ENCODE results near the gene EXOC1. TPM values are rescaled to one million over a fixed set of nuclear protein-coding genes. Genes with fewer than 3 reads are reported as not detected.

EXOC1 gene
- total and polyA plus RNA-seq, 2 of the 4 experiments (the other 2 are of a cell fraction) = 19.9 to 49.5 TPM

DNA sequence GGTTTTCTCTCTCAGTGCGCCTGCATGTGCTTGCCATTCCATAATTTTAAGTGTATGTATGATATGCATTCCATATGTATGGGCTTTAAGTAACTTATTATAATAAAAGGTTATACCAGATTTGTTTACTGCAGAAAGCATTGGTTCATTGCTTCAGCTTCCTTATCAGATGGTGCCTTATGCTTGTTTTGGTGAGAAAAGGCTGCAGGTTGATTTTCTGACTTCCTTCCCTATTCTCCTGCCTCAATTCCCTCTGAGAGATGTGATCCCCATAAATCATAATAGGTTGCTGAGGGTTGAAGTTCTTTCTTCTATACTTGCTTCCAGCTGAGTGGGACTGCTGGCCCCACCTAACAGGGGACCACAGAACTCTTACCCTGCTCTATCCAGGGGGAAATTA, 85.0 kb downstream of the EXOC1 start:
- Histone ChIP-seq H2BK120ac (ENCODE audit: low read depth, low read length) (no peak overlapping the region), H3K23ac (ENCODE audit: low read depth, low read length) (no peak overlapping the region), H3K9ac (ENCODE audit: low read depth, low read length) (no peak overlapping the region), H4K8ac (ENCODE audit: low read depth in 2 of 2, low read length in 2 of 2) (no peak overlapping the region), H3K27ac (ENCODE audit: insufficient read depth, low read length) (no peak overlapping the region), H3K14ac (replicated peaks; ENCODE audit: low read depth, low read length) (no peak overlapping the region), H3K9me1 (ENCODE audit: insufficient read depth, low read length) (no peaks in the 10 kb centered on the region), H3K4ac (ENCODE audit: low read depth, low read length) (no peak overlapping the region), H4K91ac (ENCODE audit: insufficient read depth, low read depth, low read length) (no peak overlapping the region), H2BK15ac (ENCODE audit: low read depth, low read length) (no peak overlapping the region), H2AFZ (replicated peaks; ENCODE audit: low read length, poor library complexity) (no peak overlapping the region), H3K4me2 (ENCODE audit: low read depth, low read length) (no peak overlapping the region), H3K9me3 (ENCODE audit: control insufficient read depth, insufficient read depth, low read length) (peaks cover 3% of the 10 kb centered on the region; the same call in 1 of the 2 replicates), H2AK9ac (replicated peaks; ENCODE audit: low read depth, low read length, poor library complexity) (no peak overlapping the region), H2BK20ac (ENCODE audit: low read depth, low read length) (no peak overlapping the region), H3K79me1 (ENCODE audit: low read depth in 1 of 2, low read length in 2 of 2) (no peaks in the 10 kb centered on the region), H3K18ac (ENCODE audit: low read depth, low read length) (no peak overlapping the region), H3K4me3 (ENCODE audit: insufficient read depth, low read depth, low read length) (no peak overlapping the region), H3K56ac (ENCODE audit: extremely low read depth, insufficient read depth, low read length) (no peak overlapping the region), H4K20me1 (ENCODE audit: insufficient read depth, low read length) (no peaks in the 10 kb centered on the region), H4K5ac (ENCODE audit: low read depth, low read length) (no peak overlapping the region), H3K4me1 (ENCODE audit: control insufficient read depth, insufficient read depth, low read length) (no peaks in the 10 kb centered on the region), H2BK5ac (ENCODE audit: low read depth, low read length, poor library complexity, severe bottlenecking) (no peak overlapping the region), H3K27me3 (ENCODE audit: control insufficient read depth, insufficient read depth, low read length) (no peaks in the 10 kb centered on the region), H3K36me3 (ENCODE audit: control insufficient read depth, insufficient read depth, low read length) (no peaks in the 10 kb centered on the region), H2AK5ac (ENCODE audit: low read depth, low read length) (no peak overlapping the region)
- intact Hi-C loops (cut with micrococcal nuclease) (no loop called here), in situ Hi-C loops (cut with MboI; ENCODE audit: low sequenced_read_pairs) (no loop called here), dilution Hi-C loops (cut with HindIII; ENCODE audit: low sequenced_read_pairs, unreplicated experiment) (no loop called here)
- TF ChIP-seq POLR2A (IDR thresholded peaks at IDR 0.05; ENCODE audit: low read depth, low read length) = no peak
- TF ChIP-seq, protein P1, sequence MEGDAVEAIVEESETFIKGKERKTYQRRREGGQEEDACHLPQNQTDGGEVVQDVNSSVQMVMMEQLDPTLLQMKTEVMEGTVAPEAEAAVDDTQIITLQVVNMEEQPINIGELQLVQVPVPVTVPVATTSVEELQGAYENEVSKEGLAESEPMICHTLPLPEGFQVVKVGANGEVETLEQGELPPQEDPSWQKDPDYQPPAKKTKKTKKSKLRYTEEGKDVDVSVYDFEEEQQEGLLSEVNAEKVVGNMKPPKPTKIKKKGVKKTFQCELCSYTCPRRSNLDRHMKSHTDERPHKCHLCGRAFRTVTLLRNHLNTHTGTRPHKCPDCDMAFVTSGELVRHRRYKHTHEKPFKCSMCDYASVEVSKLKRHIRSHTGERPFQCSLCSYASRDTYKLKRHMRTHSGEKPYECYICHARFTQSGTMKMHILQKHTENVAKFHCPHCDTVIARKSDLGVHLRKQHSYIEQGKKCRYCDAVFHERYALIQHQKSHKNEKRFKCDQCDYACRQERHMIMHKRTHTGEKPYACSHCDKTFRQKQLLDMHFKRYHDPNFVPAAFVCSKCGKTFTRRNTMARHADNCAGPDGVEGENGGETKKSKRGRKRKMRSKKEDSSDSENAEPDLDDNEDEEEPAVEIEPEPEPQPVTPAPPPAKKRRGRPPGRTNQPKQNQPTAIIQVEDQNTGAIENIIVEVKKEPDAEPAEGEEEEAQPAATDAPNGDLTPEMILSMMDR (conservative IDR thresholded peaks at IDR 0.05; ENCODE audit: low read depth, low read length) = no peak
- no peak for TF ChIP-seq FOS (IDR thresholded peaks at IDR 0.05; ENCODE audit: low read depth, low read length)
- no peak for TF ChIP-seq CEBPB (IDR thresholded peaks at IDR 0.05; ENCODE audit: low read depth, low read length)
- TF ChIP-seq, protein P2, sequence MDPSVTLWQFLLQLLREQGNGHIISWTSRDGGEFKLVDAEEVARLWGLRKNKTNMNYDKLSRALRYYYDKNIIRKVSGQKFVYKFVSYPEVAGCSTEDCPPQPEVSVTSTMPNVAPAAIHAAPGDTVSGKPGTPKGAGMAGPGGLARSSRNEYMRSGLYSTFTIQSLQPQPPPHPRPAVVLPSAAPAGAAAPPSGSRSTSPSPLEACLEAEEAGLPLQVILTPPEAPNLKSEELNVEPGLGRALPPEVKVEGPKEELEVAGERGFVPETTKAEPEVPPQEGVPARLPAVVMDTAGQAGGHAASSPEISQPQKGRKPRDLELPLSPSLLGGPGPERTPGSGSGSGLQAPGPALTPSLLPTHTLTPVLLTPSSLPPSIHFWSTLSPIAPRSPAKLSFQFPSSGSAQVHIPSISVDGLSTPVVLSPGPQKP (IDR thresholded peaks at IDR 0.05; ENCODE audit: borderline replicate concordance, low read depth, low read length) = no peak
- no peak for TF ChIP-seq RAD21 (IDR thresholded peaks at IDR 0.05; ENCODE audit: low read length)
- no peak for TF ChIP-seq BHLHE40 (IDR thresholded peaks at IDR 0.05; ENCODE audit: low read depth, low read length)
- TF ChIP-seq RFX5 (IDR thresholded peaks at IDR 0.05; ENCODE audit: low read depth, low read length) = no peak
- TF ChIP-seq, protein P3, sequence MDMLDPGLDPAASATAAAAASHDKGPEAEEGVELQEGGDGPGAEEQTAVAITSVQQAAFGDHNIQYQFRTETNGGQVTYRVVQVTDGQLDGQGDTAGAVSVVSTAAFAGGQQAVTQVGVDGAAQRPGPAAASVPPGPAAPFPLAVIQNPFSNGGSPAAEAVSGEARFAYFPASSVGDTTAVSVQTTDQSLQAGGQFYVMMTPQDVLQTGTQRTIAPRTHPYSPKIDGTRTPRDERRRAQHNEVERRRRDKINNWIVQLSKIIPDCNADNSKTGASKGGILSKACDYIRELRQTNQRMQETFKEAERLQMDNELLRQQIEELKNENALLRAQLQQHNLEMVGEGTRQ (IDR thresholded peaks at IDR 0.05; ENCODE audit: low read depth, low read length) = no peak
- no peak for TF ChIP-seq MXI1 (IDR thresholded peaks at IDR 0.05; ENCODE audit: borderline replicate concordance, low read depth, low read length)
- TF ChIP-seq SMC3 (IDR thresholded peaks at IDR 0.05; ENCODE audit: low read depth, low read length) = no peak
- TF ChIP-seq MAFK (IDR thresholded peaks at IDR 0.05; ENCODE audit: low read depth, low read length) = no peak
- no peak for TF ChIP-seq NFE2L2 (IDR thresholded peaks at IDR 0.05; ENCODE audit: low read depth, low read length)
- no peak for TF ChIP-seq MAZ (IDR thresholded peaks at IDR 0.05; ENCODE audit: borderline replicate concordance, low read depth, low read length)
- TF ChIP-seq CHD1 (IDR thresholded peaks at IDR 0.05; ENCODE audit: low read depth, low read length) = no peak
- TF ChIP-seq RCOR1 (IDR thresholded peaks at IDR 0.05; ENCODE audit: insufficient replicate concordance, low read length) = no peak
- ATAC-seq (ENCODE audit: low read depth) (no peak), DNase-seq (no peak)
- CTCF ChIA-PET = interaction anchor here (1.1 kb wide), 1 partner anchor 10 kb away, joined by 3 read pairs; the partner anchor contains the start of gene CEP135
- no TSS peak for BruUV-seq (replicated peaks)
- no CpG with 5 or more reads among the region's 1 CpG for WGBS, 2 experiments (ENCODE audit: extremely low coverage in 2 of 2, insufficient read length in 1 of 2)
- POLR2A ChIA-PET (ENCODE audit: unreplicated experiment) = no interaction called here
